ENCODE measurements around the gene PRKD1. TPM values are rescaled to one million over a fixed set of nuclear protein-coding genes. Genes with fewer than 3 reads are reported as not detected.

PRKD1 gene
- total RNA-seq, 4 donors from 2014 or later = 3.5 to 6.4 (median 4.4) TPM

GRCh38 chr14:29913566-29913965 lies 14.1 kb downstream of the PRKD1 start:
- intact Hi-C loops (cut with DNase I; ENCODE audit: low total_unique reads) = no loop called here
- H3K9me3 ChIP-seq = no peaks in the 10 kb centered on the region
- in situ Hi-C loops (cut with MboI; ENCODE audit: low pct_ligation_motif_present in 1 of 4, low pct_unique_long_range_greater_than_20kb in 1 of 4, low sequenced_read_pairs in 3 of 4) = no loop called here
- no peak for TF ChIP-seq POLR2A (IDR thresholded peaks at IDR 0.05)
- no peak for TF ChIP-seq CTCF (IDR thresholded peaks at IDR 0.05)
- TF ChIP-seq POLR2AphosphoS5 (IDR thresholded peaks at IDR 0.05) = no peak
- no peak for TF ChIP-seq EP300 (IDR thresholded peaks at IDR 0.05; ENCODE audit: low read depth)
- DNase-seq = no peak
- H3K36me3 ChIP-seq = no peaks in the 10 kb centered on the region
- H3K27ac ChIP-seq = no peak overlapping the region
- H3K27me3 ChIP-seq = no peaks in the 10 kb centered on the region
- WGBS, 2 donors (ENCODE audit: low coverage in 1 of 2) = 23 to 53% methylated on average over 3 to 5 of the region's 5 CpGs
- no peaks in the 10 kb centered on the region for H3K4me1 ChIP-seq
- no peak overlapping the region for H3K4me3 ChIP-seq

- in situ Hi-C loops (cut with MboI; ENCODE audit: low pct_ligation_motif_present in 1 of 4, low pct_unique_long_range_greater_than_20kb in 1 of 4, low sequenced_read_pairs in 3 of 4) = no loop called here
Measured at GRCh38 chr14:29911810-29912209, 15.8 kb downstream of the PRKD1 start.

GRCh38 chr14:29908652-29909577 lies 18.7 kb downstream of the PRKD1 start:
- WGBS, 2 donors (ENCODE audit: low coverage in 1 of 2) = 88 to 89% methylated on average over 4 to 24 of the region's 26 CpGs
- Histone ChIP-seq H3K4me3 (no peak overlapping the region), H3K27ac (no peak overlapping the region), H3K4me1 (peaks cover 3 to 18% (median 13%) of the 10 kb centered on the region in 4 donors), H3K36me3 (no peaks in the 10 kb centered on the region), H3K9me3 (no peaks in the 10 kb centered on the region), H3K27me3 (no peaks in the 10 kb centered on the region)
- no peak for DNase-seq
- no peak for TF ChIP-seq CTCF (IDR thresholded peaks at IDR 0.05)
- TF ChIP-seq POLR2A (IDR thresholded peaks at IDR 0.05) = no peak
- TF ChIP-seq EP300 (IDR thresholded peaks at IDR 0.05; ENCODE audit: low read depth) = no peak
- no peak for TF ChIP-seq POLR2AphosphoS5 (IDR thresholded peaks at IDR 0.05)
- intact Hi-C loops (cut with DNase I; ENCODE audit: low total_unique reads) = no loop called here
- in situ Hi-C loops (cut with MboI; ENCODE audit: low pct_ligation_motif_present in 1 of 4, low pct_unique_long_range_greater_than_20kb in 1 of 4, low sequenced_read_pairs in 3 of 4) = no loop called here

More at GRCh38 chr14:29911810-29912209, 15.8 kb downstream of the PRKD1 start:
- intact Hi-C loops (cut with DNase I; ENCODE audit: low total_unique reads) = no loop called here
- H3K4me3 ChIP-seq = no peak overlapping the region
- H3K4me1 ChIP-seq = peaks cover 3 to 10% (median 5%) of the 10 kb centered on the region in 4 donors
- no peak for DNase-seq
- WGBS, 2 donors (ENCODE audit: low coverage in 1 of 2) = 61 to 75% methylated on average over 3 of the region's 3 CpGs
- H3K27ac ChIP-seq = no peak overlapping the region
- H3K9me3 ChIP-seq = no peaks in the 10 kb centered on the region
- TF ChIP-seq POLR2AphosphoS5 (IDR thresholded peaks at IDR 0.05) (no peak), CTCF (IDR thresholded peaks at IDR 0.05) (no peak), EP300 (IDR thresholded peaks at IDR 0.05; ENCODE audit: low read depth) (no peak), POLR2A (IDR thresholded peaks at IDR 0.05) (no peak)
- H3K27me3 ChIP-seq = no peaks in the 10 kb centered on the region
- H3K36me3 ChIP-seq = no peaks in the 10 kb centered on the region

GRCh38 chr14:29906256-29906870 lies 21.3 kb downstream of the PRKD1 start:
- H3K4me3 ChIP-seq = no peak overlapping the region
- 33 to 59% methylated on average over 1 to 3 of the region's 3 CpGs for WGBS, 2 donors (ENCODE audit: low coverage in 1 of 2)
- in situ Hi-C loops (cut with MboI; ENCODE audit: low pct_ligation_motif_present in 1 of 4, low pct_unique_long_range_greater_than_20kb in 1 of 4, low sequenced_read_pairs in 3 of 4) = no loop called here

More at GRCh38 chr14:29906256-29906870, 21.3 kb downstream of the PRKD1 start:
- H3K27me3 ChIP-seq = no peaks in the 10 kb centered on the region
- no peaks in the 10 kb centered on the region for H3K36me3 ChIP-seq
- peaks cover 3 to 18% (median 13%) of the 10 kb centered on the region in 4 donors for H3K4me1 ChIP-seq
- intact Hi-C loops (cut with DNase I; ENCODE audit: low total_unique reads) = no loop called here
- no peaks in the 10 kb centered on the region for H3K9me3 ChIP-seq
- TF ChIP-seq POLR2A (IDR thresholded peaks at IDR 0.05) (no peak), POLR2AphosphoS5 (IDR thresholded peaks at IDR 0.05) (no peak), EP300 (IDR thresholded peaks at IDR 0.05; ENCODE audit: low read depth) (no peak), CTCF (IDR thresholded peaks at IDR 0.05) (no peak)
- no peak overlapping the region for H3K27ac ChIP-seq
- no peak for DNase-seq
